Right lobe of liver (tissue), 4 donors: ENCODE data around the gene LHFPL2.

Experiments used
- CTCF ChIP-seq, 4 donors: fragments of 200-600 bp in 3 of 4; fragments of 450-650 bp in 1 of 4; IDR thresholded peaks; one replicate each; pipeline versions ENCODE4 v1.5.1 to v1.8.0; 2016 to 2022; ENCODE audit warnings: antibody characterized with exemption in 4 of 4, mild to moderate bottlenecking in 2 of 4
- POLR2A ChIP-seq: fragments of 450-650 bp; IDR thresholded peaks from one replicate; pipeline ENCODE4 v1.6.1; 2017; ENCODE audit warnings: antibody characterized with exemption, mild to moderate bottlenecking
- donor health status: DM: no; HTN: no; CAD: no.
- donor health status: DM: no; HTN: no; CAD: no.
- donor health status: DM: no; HTN: yes; CAD: no.

GRCh38 chr5:78677777-78678668 is 29.5 kb upstream of the LHFPL2 start:
- TF ChIP-seq POLR2A, result no peak
- no peak for TF ChIP-seq CTCF (IDR thresholded peaks at IDR 0.05)
